PC-9 (cell line): ENCODE measurements around the gene STXBP2. TPM values are rescaled to one million over a fixed set of nuclear protein-coding genes. Genes with fewer than 3 reads are reported as not detected.

Experiments used
- BruUV-seq: library from RNA; stranded (reverse); fragments of 400-500 nt; replicated peaks from 2 replicates; lab custom pipeline; 2021; lab: Mats Ljungman, UMichigan
- CTCF ChIA-PET: fragments of 300-600 bp; sonication (Branson Sonifier 250); formaldehyde crosslinking; loops from one replicate; lab custom pipeline; 2022; ENCODE audit warnings: antibody characterized with exemption; lab: Charles Lee
- POLR2A ChIA-PET: fragments of 300-600 bp; sonication (Branson Sonifier 250); formaldehyde crosslinking; loops from one replicate; lab custom pipeline; 2022; ENCODE audit warnings: antibody characterized with exemption; ENCODE audit not compliant: unreplicated experiment; lab: Charles Lee
- DNase-seq, 2 experiments: peaks; one replicate each; pipeline versions ENCODE4 v3.0.0 to v3.0.0-alpha.2; 2015 to 2022; ENCODE audit warnings: mixed read lengths in 1 of 2
- H2AFZ ChIP-seq: fragments of 200-600 bp; sonication (generic); 2 replicates; pipeline ENCODE4 v1.8.1; 2017; ENCODE audit warnings: antibody characterized with exemption
- H3F3A ChIP-seq: fragments of 200-600 bp; sonication (generic); 2 replicates; pipeline ENCODE4 v1.8.1; 2017; ENCODE audit warnings: antibody characterized with exemption, mild to moderate bottlenecking, low read depth; ENCODE audit not compliant: insufficient read depth
- H3K27ac ChIP-seq: fragments of 200-600 bp; sonication (generic); 2 replicates; pipeline ENCODE4 v1.6.1; 2016; ENCODE audit warnings: mixed run types
- H3K27me3 ChIP-seq: fragments of 200-600 bp; sonication (generic); 2 replicates; pipeline ENCODE4 v1.6.1; 2016; ENCODE audit warnings: low read depth, mixed run types; ENCODE audit not compliant: insufficient read depth
- H3K36me3 ChIP-seq: fragments of 200-600 bp; sonication (generic); 2 replicates; pipeline ENCODE4 v1.6.1; 2016; ENCODE audit warnings: low read depth, mixed run types
- H3K4me1 ChIP-seq: fragments of 200-600 bp; sonication (generic); replicated peaks from 2 replicates; pipeline ENCODE4 v1.6.1; 2016; ENCODE audit warnings: mixed run types; ENCODE audit not compliant: insufficient read depth
- H3K4me2 ChIP-seq: fragments of 200-600 bp; sonication (generic); 2 replicates; pipeline ENCODE4 v1.6.1; 2017; ENCODE audit warnings: mixed run types
- H3K4me3 ChIP-seq: fragments of 200-600 bp; sonication (generic); 2 replicates; pipeline ENCODE4 v1.6.1; 2016; ENCODE audit warnings: mixed run types
- H3K79me2 ChIP-seq: fragments of 200-600 bp; sonication (generic); 2 replicates; pipeline ENCODE4 v1.6.1; 2017; ENCODE audit warnings: low read depth, mixed run types
- H3K9me2 ChIP-seq: fragments of 200-600 bp; sonication (generic); 2 replicates; pipeline ENCODE4 v1.8.1; 2017; ENCODE audit warnings: mild to moderate bottlenecking; ENCODE audit not compliant: insufficient read depth
- H3K9me3 ChIP-seq: fragments of 200-600 bp; sonication (generic); 2 replicates; pipeline ENCODE4 v1.8.1; 2016; ENCODE audit warnings: low read depth; ENCODE audit not compliant: insufficient read depth
- H4K20me1 ChIP-seq: fragments of 200-600 bp; sonication (generic); 2 replicates; pipeline ENCODE4 v1.8.1; 2017; ENCODE audit not compliant: insufficient read depth
- EZH2 ChIP-seq: fragments of 200-600 bp; sonication (generic); IDR thresholded peaks from 2 replicates; pipeline ENCODE4 v1.8.0; 2017; ENCODE audit warnings: antibody characterized with exemption, low read depth
- intact Hi-C: fragments of 100-400 bp; cut with micrococcal nuclease; formaldehyde crosslinking; loops from one replicate; pipeline ENCODE4 v1.10.0; 2022; ENCODE audit not compliant: unreplicated experiment
- total RNA-seq: library from RNA; stranded (reverse); gene quantifications from 2 replicates; pipeline ENCODE4 v1.2.3, GENCODE V29; 2021
- TF ChIP-seq, protein P1 (sequence below): fragments of 200-600 bp; sonication (generic); conservative IDR thresholded peaks from 2 replicates; pipeline ENCODE4 v1.6.1; 2017; ENCODE audit warnings: mixed run types, antibody characterized with exemption, mild to moderate bottlenecking, moderate library complexity

STXBP2 gene
- total RNA-seq, 1 experiment from 2014 or later: 148 TPM

DNA sequence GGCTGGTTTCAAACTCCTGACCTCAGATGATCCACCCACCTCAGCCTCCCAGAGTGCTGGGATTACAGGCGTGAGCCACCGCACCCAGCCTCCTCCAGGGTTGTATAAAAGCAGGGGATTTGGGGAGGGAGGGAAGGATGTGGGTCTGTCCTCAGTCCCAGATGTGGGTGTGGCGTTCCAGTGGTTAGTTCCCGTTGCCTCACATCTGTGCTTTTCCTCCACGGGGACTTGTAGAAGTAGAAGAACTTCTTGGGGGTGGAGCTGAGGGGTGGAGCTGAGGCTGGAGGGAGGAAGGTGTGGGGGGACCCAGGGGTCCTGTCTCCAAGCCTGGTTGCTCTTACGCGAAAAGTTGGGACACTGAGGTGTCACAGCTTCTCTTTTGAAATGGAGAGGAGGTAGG lies 39.5 kb downstream of the STXBP2 start:
- Histone ChIP-seq H3K36me3 (no peaks in the 10 kb centered on the region), H3K4me3 (no peak overlapping the region), H3K9me2 (no peaks in the 10 kb centered on the region)

DNA sequence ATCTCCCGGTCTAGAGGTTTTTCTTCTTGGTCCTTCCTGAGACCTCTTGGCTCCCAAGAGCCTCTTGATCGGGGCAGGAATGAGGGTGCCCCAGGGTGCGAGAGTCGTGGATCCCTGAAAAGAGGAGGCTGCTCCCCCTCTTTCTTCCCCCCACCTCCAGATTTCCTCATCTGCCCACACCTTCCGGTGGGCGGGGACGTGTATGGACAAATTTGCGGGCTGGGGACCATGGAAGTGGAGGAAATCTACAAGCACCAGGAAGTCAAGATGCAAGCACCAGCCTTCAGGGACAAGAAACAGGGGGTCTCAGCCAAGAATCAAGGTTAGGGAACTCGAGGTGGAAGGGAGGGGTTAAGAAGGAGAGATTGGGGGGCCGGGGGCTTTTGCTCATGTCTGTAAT lies 39.9 kb downstream of the STXBP2 start, which contains the start of gene MCEMP1:
Gene MCEMP1 (plus strand): TSS at position 237 of the 400 bp plus-strand sequence. CDS start 31 bp downstream, at position 268.
- intact Hi-C loops: loop anchor here (10.0 kb wide), 2 partner anchors 248 to 322 kb away; partner anchors contain the start of genes CTXN1 and SNAPC2

More for the DNA sequence above, 39.5 kb downstream of the STXBP2 start:
- Histone ChIP-seq H3K27me3 (peaks cover 56% of the 10 kb centered on the region), H2AFZ (no peak overlapping the region), H3K4me2 (peak overlapping the region; percentile 51), H3K9me3 (0 out of 2 replicates have a peak, but pooled peaks cover 3% of the 10 kb centered on the region), H4K20me1 (no peaks in the 10 kb centered on the region), H3F3A (peaks cover 7% of the 10 kb centered on the region; the same call in 1 of the 2 replicates), H3K27ac (no peak overlapping the region), H3K79me2 (peaks cover 7% of the 10 kb centered on the region), H3K4me1 (peaks cover 16% of the 10 kb centered on the region; the same call in 1 of the 2 replicates)
- POLR2A ChIA-PET: no interaction called here
- BruUV-seq: no TSS peak
- CTCF ChIA-PET: no interaction called here
- TF ChIP-seq, protein P1, sequence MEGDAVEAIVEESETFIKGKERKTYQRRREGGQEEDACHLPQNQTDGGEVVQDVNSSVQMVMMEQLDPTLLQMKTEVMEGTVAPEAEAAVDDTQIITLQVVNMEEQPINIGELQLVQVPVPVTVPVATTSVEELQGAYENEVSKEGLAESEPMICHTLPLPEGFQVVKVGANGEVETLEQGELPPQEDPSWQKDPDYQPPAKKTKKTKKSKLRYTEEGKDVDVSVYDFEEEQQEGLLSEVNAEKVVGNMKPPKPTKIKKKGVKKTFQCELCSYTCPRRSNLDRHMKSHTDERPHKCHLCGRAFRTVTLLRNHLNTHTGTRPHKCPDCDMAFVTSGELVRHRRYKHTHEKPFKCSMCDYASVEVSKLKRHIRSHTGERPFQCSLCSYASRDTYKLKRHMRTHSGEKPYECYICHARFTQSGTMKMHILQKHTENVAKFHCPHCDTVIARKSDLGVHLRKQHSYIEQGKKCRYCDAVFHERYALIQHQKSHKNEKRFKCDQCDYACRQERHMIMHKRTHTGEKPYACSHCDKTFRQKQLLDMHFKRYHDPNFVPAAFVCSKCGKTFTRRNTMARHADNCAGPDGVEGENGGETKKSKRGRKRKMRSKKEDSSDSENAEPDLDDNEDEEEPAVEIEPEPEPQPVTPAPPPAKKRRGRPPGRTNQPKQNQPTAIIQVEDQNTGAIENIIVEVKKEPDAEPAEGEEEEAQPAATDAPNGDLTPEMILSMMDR: no peak
- no peak for TF ChIP-seq EZH2
- intact Hi-C loops: loop anchor here (10.0 kb wide), 2 partner anchors 248 to 322 kb away; partner anchors contain the start of genes CTXN1 and SNAPC2
- no peak for DNase-seq

DNA sequence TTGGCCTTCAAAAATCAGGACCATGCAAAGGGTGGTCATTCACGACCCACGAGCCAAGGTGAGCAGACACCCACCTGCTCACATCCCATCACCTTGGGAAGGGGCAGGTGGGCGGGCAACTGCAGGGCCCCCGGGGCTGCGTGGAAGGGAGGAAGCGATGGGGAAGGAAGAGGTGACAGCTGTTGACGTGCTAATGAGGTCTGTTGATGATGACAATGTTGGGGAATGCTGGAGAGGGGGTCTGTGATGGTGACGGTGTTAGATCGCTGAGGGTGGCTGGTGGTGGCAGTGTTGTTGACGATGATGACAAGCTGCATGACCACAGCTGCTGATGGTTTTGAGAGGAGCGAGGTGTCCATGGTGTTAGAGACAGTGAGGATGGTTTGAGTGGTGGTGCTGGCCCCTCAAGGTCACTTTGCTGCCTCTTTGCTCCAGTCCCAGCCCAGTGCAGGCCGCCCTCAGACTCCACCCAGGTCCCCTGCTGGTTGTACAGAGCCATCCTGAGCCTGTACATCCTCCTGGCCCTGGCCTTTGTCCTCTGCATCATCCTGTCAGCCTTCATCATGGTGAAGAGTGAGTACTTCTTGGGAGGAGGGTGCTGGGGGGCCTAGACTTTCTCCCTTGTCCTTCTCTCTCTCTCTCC lies 40.9 kb downstream of the STXBP2 start:
- Histone ChIP-seq H3F3A (peaks cover 7% of the 10 kb centered on the region; the same call in 1 of the 2 replicates), H3K9me3 (0 out of 2 replicates have a peak, but pooled peaks cover 3% of the 10 kb centered on the region), H2AFZ (no peak overlapping the region), H3K4me3 (no peak overlapping the region), H3K79me2 (peaks cover 19% of the 10 kb centered on the region), H3K36me3 (no peaks in the 10 kb centered on the region), H3K4me1 (peaks cover 16% of the 10 kb centered on the region; the same call in 1 of the 2 replicates), H3K27ac (no peak overlapping the region), H3K4me2 (no peak overlapping the region), H3K27me3 (peaks cover 42% of the 10 kb centered on the region), H4K20me1 (no peaks in the 10 kb centered on the region), H3K9me2 (no peaks in the 10 kb centered on the region)
- no TSS peak for BruUV-seq
- intact Hi-C loops: loop anchor here (2.0 to 10.0 kb wide), 3 partner anchors 59 to 323 kb away; partner anchors contain the start of genes CTXN1 and SNAPC2
- ChIA-PET POLR2A (interaction anchor here (0.6 to 0.7 kb wide), 2 partner anchors 99 to 155 kb away, joined by 3 read pairs; no protein-coding TSS in a partner anchor), CTCF (no interaction called here)
- TF ChIP-seq, protein P1: no peak
- TF ChIP-seq EZH2: no peak
- no peak for DNase-seq

More for the DNA sequence above, 39.9 kb downstream of the STXBP2 start, which contains the start of gene MCEMP1:
- H3K9me3 ChIP-seq: 0 out of 2 replicates have a peak, but pooled peaks cover 3% of the 10 kb centered on the region
- ChIA-PET POLR2A (no interaction called here), CTCF (no interaction called here)
- H3K27me3 ChIP-seq: peaks cover 52% of the 10 kb centered on the region
- no peaks in the 10 kb centered on the region for H3K36me3 ChIP-seq
- no peak for TF ChIP-seq EZH2
- TF ChIP-seq, protein P1: no peak
- no TSS peak for BruUV-seq
- H3K79me2 ChIP-seq: peaks cover 11% of the 10 kb centered on the region
- H4K20me1 ChIP-seq: no peaks in the 10 kb centered on the region
- H3K9me2 ChIP-seq: no peaks in the 10 kb centered on the region
- H3K4me2 ChIP-seq: peak within 1 kb of the TSS; percentile 51
- peaks cover 7% of the 10 kb centered on the region; the same call in 1 of the 2 replicates for H3F3A ChIP-seq
- no peak within 1 kb of the TSS for H3K4me3 ChIP-seq
- H2AFZ ChIP-seq: no peak within 1 kb of the TSS
- H3K4me1 ChIP-seq: peaks cover 16% of the 10 kb centered on the region; the same call in 1 of the 2 replicates
- no peak for DNase-seq
- no peak within 1 kb of the TSS for H3K27ac ChIP-seq
